ENCODE measurements around the gene PEA15.

- TF ChIP-seq POLR2A (IDR thresholded peaks at IDR 0.05; ENCODE audit: low read depth, low read length) (no peak), MYC (IDR thresholded peaks at IDR 0.05; ENCODE audit: low read depth, low read length) (no peak), POLR2AphosphoS5 (IDR thresholded peaks at IDR 0.05; ENCODE audit: insufficient read depth, low read depth, low read length) (no peak)
These were observed 50.7 kb downstream of the PEA15 start for GRCh38 chr1:160255781-160256300.

All from endothelial cell of umbilical vein (primary cell).